Heart right ventricle (tissue), 16 donors: Measurements from ENCODE around the gene CLPTM1. TPM values are rescaled to one million over a fixed set of nuclear protein-coding genes. Genes with fewer than 3 reads are reported as not detected.

Experiments used
- ATAC-seq, 8 donors: fragments of 200-7000 bp; cut with Tn5 transposase; one replicate each; pipeline ENCODE4 v1.9.1; 2020; ENCODE audit warnings: mild to moderate bottlenecking in 8 of 8, moderate library complexity in 8 of 8, moderate number of reproducible peaks in 1 of 8
- DNase-seq, 2 donors: peaks; one replicate each; pipeline ENCODE4 v3.0.0-alpha.2; 2020
- H3K27ac ChIP-seq, 10 donors: fragments of 200-600 bp; sonication (generic) in 2 of 10; one replicate each; pipeline versions ENCODE4 v1.5.0 to v1.8.0; 2020 to 2022; ENCODE audit warnings: mild to moderate bottlenecking in 3 of 10
- H3K27me3 ChIP-seq, 7 donors: fragments of 200-600 bp; one replicate each; pipeline ENCODE4 v1.8.0; 2021 to 2022; ENCODE audit warnings: mild to moderate bottlenecking in 2 of 7
- H3K36me3 ChIP-seq, 9 donors: fragments of 200-600 bp; sonication (generic) in 1 of 9; one replicate each; pipeline versions ENCODE4 v1.5.0 to v1.8.0; 2020 to 2022; ENCODE audit warnings: mild to moderate bottlenecking in 2 of 9
- H3K4me1 ChIP-seq, 9 donors: fragments of 200-600 bp; sonication (generic) in 1 of 9; one replicate each; pipeline versions ENCODE4 v1.5.0 to v1.8.0; 2020 to 2022; ENCODE audit warnings: mild to moderate bottlenecking in 4 of 9
- H3K4me3 ChIP-seq, 10 donors: fragments of 200-600 bp; sonication (generic) in 2 of 10; one replicate each; pipeline versions ENCODE4 v1.5.0 to v1.8.0; 2020 to 2022; ENCODE audit warnings: mild to moderate bottlenecking in 7 of 10, moderate library complexity in 2 of 10
- H3K9me3 ChIP-seq, 11 donors: fragments of 200-600 bp in 10 of 11; sonication (generic) in 2 of 11; one replicate each; pipeline versions ENCODE4 v1.5.0 to v1.8.0; 2013 to 2022; ENCODE audit warnings: mild to moderate bottlenecking in 2 of 11, control low read depth in 1 of 11, moderate library complexity in 1 of 11
- WGBS, 2 donors: extraction: QIAGEN DNeasy Blood & Tissue Kit; methylation state at CpG; one replicate each; pipeline ENCODE4 v1.1.7; 2013; ENCODE audit warnings: inconsistent platforms in 1 of 2; 5-methylcytosine and 5-hydroxymethylcytosine counted together
- intact Hi-C, 10 donors: fragments of 100-400 bp; cut with DNase I; formaldehyde crosslinking; loops; one replicate each; pipeline versions ENCODE4 v1.11.1 to v1.14.2; 2022
- long read RNA-seq, 3 donors: library from polyadenylated mRNA; unstranded; transcript quantifications; one replicate each; pipeline ENCODE4 v2.0.0, GENCODE V29; 2020 to 2021
- polyA plus RNA-seq, 2 donors: library from polyadenylated mRNA; stranded (reverse); fragments of 200-250 nt; gene quantifications; one replicate each; pipeline ENCODE4 v1.2.3, GENCODE V29; 2013
- total RNA-seq, 10 donors: library from RNA; stranded (reverse); fragmentation: NEBNext Ultra II Directional in 3 of 10; extraction: Animal tissue kit (Norgen Biotek cat#: 25700) in 3 of 10; gene quantifications; one replicate each; pipeline versions ENCODE4 v1.2.1 to v1.2.4, GENCODE V29; 2021 to 2023
- TF ChIP-seq, protein P1 (sequence below), 9 donors: fragments of 200-600 bp; sonication (generic) in 2 of 9; IDR thresholded peaks; one replicate each; pipeline versions ENCODE4 v1.5.0 to v1.8.0; 2021 to 2022; ENCODE audit warnings: antibody characterized with exemption in 9 of 9, mild to moderate bottlenecking in 5 of 9, moderate library complexity in 1 of 9
- donor health status: Arrhythmogenic right ventricular cardiomyopathy.
- donor health status: ischemic (EF 13 %, LVEDD 7.1; RV severe dilation, severe dysfunction).
- donor health status: healthy with polysubstance abuse.
- donor health status: DM: no; HTN: yes; CAD: no.
- donor health status: DM: no; HTN: no; CAD: no.
- donor health status: ischemic (EF 25% LVEDD 6.9; RV normal size, moderate dysfunction).
- donor health status: ischemic (EF 25% LVEDD 5.7; RV mildly dilated, moderate dysfunction).
- donor health status: healthy.
- donor health status: DM: yes; HTN: yes; CAD: no.
- donor health status: Ischemic cardiomyopathy.
- donor health status: ischemic (EF 35%, LVEDD 5.7; RV mildly dilated, moderate dysfunction).
- donor health status: nonischemic (EF 11% LVEDD 7.7; RV severe dilation, severe dysfunction).
- donor health status: DM: yes; HTN: yes; CAD: no.
- donor health status: PGD.
- donor health status: ischemic (EF 29% LVEDD 5.4; RV normal size, mild dysfunction).
- donor health status: nonischemic (EF 23%, LVEDD 6.1; RV moderate dilation, normal function).

CLPTM1 gene, protein sequence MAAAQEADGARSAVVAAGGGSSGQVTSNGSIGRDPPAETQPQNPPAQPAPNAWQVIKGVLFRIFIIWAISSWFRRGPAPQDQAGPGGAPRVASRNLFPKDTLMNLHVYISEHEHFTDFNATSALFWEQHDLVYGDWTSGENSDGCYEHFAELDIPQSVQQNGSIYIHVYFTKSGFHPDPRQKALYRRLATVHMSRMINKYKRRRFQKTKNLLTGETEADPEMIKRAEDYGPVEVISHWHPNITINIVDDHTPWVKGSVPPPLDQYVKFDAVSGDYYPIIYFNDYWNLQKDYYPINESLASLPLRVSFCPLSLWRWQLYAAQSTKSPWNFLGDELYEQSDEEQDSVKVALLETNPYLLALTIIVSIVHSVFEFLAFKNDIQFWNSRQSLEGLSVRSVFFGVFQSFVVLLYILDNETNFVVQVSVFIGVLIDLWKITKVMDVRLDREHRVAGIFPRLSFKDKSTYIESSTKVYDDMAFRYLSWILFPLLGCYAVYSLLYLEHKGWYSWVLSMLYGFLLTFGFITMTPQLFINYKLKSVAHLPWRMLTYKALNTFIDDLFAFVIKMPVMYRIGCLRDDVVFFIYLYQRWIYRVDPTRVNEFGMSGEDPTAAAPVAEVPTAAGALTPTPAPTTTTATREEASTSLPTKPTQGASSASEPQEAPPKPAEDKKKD
- total RNA-seq (100 to 1,000 TPM in 4 of 10 donors, 10 to 100 TPM in 6; 81.1 to 130 (median 95.7) TPM), polyA plus RNA-seq (100 to 1,000 TPM in 1 of 2 donors, 10 to 100 TPM in 1; 72.1 to 123 TPM)
- long read RNA-seq, donor 1, transcript CLPTM1-201 (14 exons, 2,604 nt) = major isoform, 112 of 145 reads
- long read RNA-seq, donor 1, partial matches to known transcripts = 23 of 145 reads
- long read RNA-seq, donor 1, other reads (novel, unspliced or antisense) = 8 of 145 reads
- long read RNA-seq, donor 2, transcript CLPTM1-201 (14 exons, 2,604 nt) = major isoform, 100 of 132 reads
- long read RNA-seq, donor 2, partial matches to known transcripts = 31 of 132 reads
- long read RNA-seq, donor 2, other reads (novel, unspliced or antisense) = 1 of 132 reads
- long read RNA-seq, donor 3, transcript CLPTM1-201 (14 exons, 2,604 nt) = major isoform, 114 of 165 reads
- long read RNA-seq, donor 3, transcript CLPTM1-203 (14 exons, 2,342 nt) = minor isoform, 7 of 165 reads
- long read RNA-seq, donor 3, partial matches to known transcripts = 33 of 165 reads
- long read RNA-seq, donor 3, other reads (novel, unspliced or antisense) = 11 of 165 reads

DNA sequence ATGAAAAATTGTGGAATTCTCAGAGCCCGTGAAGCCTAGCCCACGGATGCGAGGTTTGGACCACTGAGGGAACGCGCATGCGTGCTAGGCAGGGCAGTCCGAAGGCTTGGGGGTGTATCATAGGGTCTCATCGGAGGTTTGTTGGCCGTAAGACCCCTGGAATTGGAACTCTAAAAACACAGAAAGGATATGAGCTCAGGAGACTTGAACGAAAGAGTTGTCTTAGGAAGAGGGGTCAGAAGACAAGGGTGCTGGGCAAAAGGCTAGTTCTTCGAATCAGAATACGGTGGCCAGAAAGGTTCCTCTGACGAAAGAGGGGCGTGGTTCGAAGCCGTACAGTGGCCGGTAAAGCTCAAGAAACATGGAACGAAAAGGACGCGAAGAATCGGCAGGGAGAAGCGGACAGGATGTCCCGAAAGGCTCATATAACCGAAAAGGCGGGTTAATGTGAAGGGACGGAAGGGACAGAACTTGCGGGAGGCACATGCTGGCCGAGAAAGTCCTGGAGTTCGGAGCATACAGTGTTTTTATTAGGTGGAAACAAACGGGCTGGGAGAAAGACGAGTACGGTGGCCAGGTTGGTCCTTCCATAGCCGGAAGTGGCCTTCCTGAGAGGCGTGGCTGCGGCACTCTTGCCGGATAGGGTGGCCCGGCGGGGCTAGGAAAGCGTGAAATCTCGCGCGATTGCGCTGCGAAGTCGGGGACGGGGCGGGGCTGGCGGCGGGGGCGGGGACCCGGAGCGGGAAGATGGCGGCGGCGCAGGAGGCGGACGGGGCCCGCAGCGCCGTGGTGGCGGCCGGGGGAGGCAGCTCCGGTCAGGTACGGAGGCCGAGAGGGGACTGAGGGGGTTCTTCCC is at the start of gene CLPTM1:
Gene CLPTM1 (plus strand): TSS at position 732 of the 856 bp plus-strand sequence. CDS start 16 bp downstream, at position 748.
- ATAC-seq (peak; percentile 95 to 98 (median 97)), DNase-seq (peak; percentile 97 to 98)
- Histone ChIP-seq H3K9me3 (no peaks in the 10 kb centered on the region), H3K4me1 (peaks cover 21 to 73% (median 45%) of the 10 kb centered on the region in 9 donors), H3K27me3 (no peaks in the 10 kb centered on the region), H3K4me3 (peak within 1 kb of the TSS; percentile 85 to 100 (median 96)), H3K27ac (peak within 1 kb of the TSS; percentile 84 to 97 (median 91)), H3K36me3 (peaks cover 0 to 14% (median 0%) of the 10 kb centered on the region in 9 donors)
- TF ChIP-seq, protein P1, sequence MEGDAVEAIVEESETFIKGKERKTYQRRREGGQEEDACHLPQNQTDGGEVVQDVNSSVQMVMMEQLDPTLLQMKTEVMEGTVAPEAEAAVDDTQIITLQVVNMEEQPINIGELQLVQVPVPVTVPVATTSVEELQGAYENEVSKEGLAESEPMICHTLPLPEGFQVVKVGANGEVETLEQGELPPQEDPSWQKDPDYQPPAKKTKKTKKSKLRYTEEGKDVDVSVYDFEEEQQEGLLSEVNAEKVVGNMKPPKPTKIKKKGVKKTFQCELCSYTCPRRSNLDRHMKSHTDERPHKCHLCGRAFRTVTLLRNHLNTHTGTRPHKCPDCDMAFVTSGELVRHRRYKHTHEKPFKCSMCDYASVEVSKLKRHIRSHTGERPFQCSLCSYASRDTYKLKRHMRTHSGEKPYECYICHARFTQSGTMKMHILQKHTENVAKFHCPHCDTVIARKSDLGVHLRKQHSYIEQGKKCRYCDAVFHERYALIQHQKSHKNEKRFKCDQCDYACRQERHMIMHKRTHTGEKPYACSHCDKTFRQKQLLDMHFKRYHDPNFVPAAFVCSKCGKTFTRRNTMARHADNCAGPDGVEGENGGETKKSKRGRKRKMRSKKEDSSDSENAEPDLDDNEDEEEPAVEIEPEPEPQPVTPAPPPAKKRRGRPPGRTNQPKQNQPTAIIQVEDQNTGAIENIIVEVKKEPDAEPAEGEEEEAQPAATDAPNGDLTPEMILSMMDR (IDR thresholded peaks at IDR 0.05) = peak in 1 of 9 donors; percentile 13
- intact Hi-C loops = loop anchor here in 3 of 10 donors (2.0 to 10.0 kb wide), 3 partner anchors 46 to 270 kb away; partner anchors contain the start of gene RELB (in 1 of the 3)
- WGBS, 2 donors = 1% methylated on average over 64 to 65 of the region's 65 CpGs

DNA sequence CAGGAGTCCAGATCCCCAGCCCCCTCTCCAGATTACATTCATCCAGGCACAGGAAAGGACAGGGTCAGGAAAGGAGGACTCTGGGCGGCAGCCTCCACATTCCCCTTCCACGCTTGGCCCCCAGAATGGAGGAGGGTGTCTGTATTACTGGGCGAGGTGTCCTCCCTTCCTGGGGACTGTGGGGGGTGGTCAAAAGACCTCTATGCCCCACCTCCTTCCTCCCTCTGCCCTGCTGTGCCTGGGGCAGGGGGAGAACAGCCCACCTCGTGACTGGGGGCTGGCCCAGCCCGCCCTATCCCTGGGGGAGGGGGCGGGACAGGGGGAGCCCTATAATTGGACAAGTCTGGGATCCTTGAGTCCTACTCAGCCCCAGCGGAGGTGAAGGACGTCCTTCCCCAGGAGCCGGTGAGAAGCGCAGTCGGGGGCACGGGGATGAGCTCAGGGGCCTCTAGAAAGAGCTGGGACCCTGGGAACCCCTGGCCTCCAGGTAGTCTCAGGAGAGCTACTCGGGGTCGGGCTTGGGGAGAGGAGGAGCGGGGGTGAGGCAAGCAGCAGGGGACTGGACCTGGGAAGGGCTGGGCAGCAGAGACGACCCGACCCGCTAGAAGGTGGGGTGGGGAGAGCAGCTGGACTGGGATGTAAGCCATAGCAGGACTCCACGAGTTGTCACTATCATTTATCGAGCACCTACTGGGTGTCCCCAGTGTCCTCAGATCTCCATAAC is 49.6 kb upstream of the CLPTM1 start, which contains the start of gene APOE:
Gene APOE (plus strand): TSS at position 360 of the 724 bp plus-strand sequence. CDS start 829 bp downstream, outside the sequence.
- H3K27me3 ChIP-seq = peaks cover 0 to 36% (median 23%) of the 10 kb centered on the region in 7 donors
- peaks cover 0 to 25% (median 6%) of the 10 kb centered on the region in 9 donors for H3K4me1 ChIP-seq
- intact Hi-C loops = loop anchor here in 5 of 10 donors (2.0 to 10.0 kb wide), 4 partner anchors 42 to 429 kb away; partner anchors contain the start of gene APOC2 (in 1 of the 5)
- TF ChIP-seq, protein P1 (IDR thresholded peaks at IDR 0.05) = no peak
- DNase-seq (no peak), ATAC-seq (peak in 5 of 8 donors; percentile 10 to 36 (median 14))
- H3K36me3 ChIP-seq = peaks cover 0 to 28% (median 20%) of the 10 kb centered on the region in 9 donors
- peak within 1 kb of the TSS in 2 of 10 donors; percentile 32 to 47 for H3K27ac ChIP-seq
- H3K9me3 ChIP-seq = no peaks in the 10 kb centered on the region
- WGBS, 2 donors = 2% methylated on average over 20 of the region's 20 CpGs
- H3K4me3 ChIP-seq = peak within 1 kb of the TSS in 7 of 10 donors; percentile 2 to 45 (median 34)

DNA sequence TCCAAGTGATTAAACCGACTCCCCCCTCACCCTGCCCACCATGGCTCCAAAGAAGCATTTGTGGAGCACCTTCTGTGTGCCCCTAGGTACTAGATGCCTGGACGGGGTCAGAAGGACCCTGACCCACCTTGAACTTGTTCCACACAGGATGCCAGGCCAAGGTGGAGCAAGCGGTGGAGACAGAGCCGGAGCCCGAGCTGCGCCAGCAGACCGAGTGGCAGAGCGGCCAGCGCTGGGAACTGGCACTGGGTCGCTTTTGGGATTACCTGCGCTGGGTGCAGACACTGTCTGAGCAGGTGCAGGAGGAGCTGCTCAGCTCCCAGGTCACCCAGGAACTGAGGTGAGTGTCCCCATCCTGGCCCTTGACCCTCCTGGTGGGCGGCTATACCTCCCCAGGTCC is 47.6 kb upstream of the CLPTM1 start:
- Histone ChIP-seq H3K36me3 (peaks cover 0 to 8% (median under 1%) of the 10 kb centered on the region in 9 donors), H3K27me3 (peaks cover 0 to 41% (median 23%) of the 10 kb centered on the region in 7 donors), H3K4me3 (no peak overlapping the region), H3K27ac (no peak overlapping the region), H3K4me1 (peaks cover 0 to 38% (median 16%) of the 10 kb centered on the region in 9 donors), H3K9me3 (no peaks in the 10 kb centered on the region)
- no peak for DNase-seq
- intact Hi-C loops = loop anchor here in 4 of 10 donors (5.0 to 10.0 kb wide), 3 partner anchors 40 to 427 kb away; partner anchors contain the start of gene APOC2 (in 1 of the 4)
- ATAC-seq = no peak
- TF ChIP-seq, protein P1 (IDR thresholded peaks at IDR 0.05) = no peak
- WGBS, 2 donors = 93 to 97% methylated on average over 12 of the region's 12 CpGs
